Neutrophil (primary cell): Measurements from ENCODE around the gene ZBED1.
A peak's percentile ranks its signal among the peaks of the same experiment; 100 is the strongest.

ENCODE experiments used
- H3K27ac ChIP-seq: fragments of 200-600 bp; sonication (generic); 2 replicates; pipeline ENCODE4 v1.5.1; 2016; ENCODE audit warnings: mild to moderate bottlenecking, moderate library complexity
- H3K27me3 ChIP-seq: fragments of 200-600 bp; sonication (generic); 2 replicates; pipeline ENCODE4 v1.6.0; 2016; ENCODE audit warnings: mild to moderate bottlenecking
- H3K36me3 ChIP-seq: fragments of 200-600 bp; sonication (generic); 2 replicates; pipeline ENCODE4 v1.5.1; 2017
- H3K4me1 ChIP-seq, 2 experiments: fragments of 200-600 bp in 1 of 2; sonication (generic) in 1 of 2; 1 replicate in 1 of 2; 2 replicates in 1 of 2; pipeline versions ENCODE4 v1.5.1 to v1.6.1; 2013 to 2016; ENCODE audit warnings: low read depth in 1 of 2, low read length in 1 of 2, mild to moderate bottlenecking in 1 of 2, moderate library complexity in 1 of 2; ENCODE audit not compliant: control insufficient read depth in 1 of 2, insufficient read depth in 1 of 2
- H3K4me3 ChIP-seq, 2 experiments: fragments of 200-600 bp in 1 of 2; sonication (generic) in 1 of 2; 1 replicate in 1 of 2; 2 replicates in 1 of 2; pipeline ENCODE4 v1.5.1; 2013 to 2016; ENCODE audit warnings: low read depth in 1 of 2, low read length in 1 of 2, mild to moderate bottlenecking in 1 of 2, moderate library complexity in 1 of 2
- H3K9me3 ChIP-seq: fragments of 200-600 bp; sonication (generic); 2 replicates; pipeline ENCODE4 v1.5.1; 2016
- TF ChIP-seq, protein P1 (sequence below): fragments of 200-600 bp; sonication (generic); IDR thresholded peaks from 2 replicates; pipeline ENCODE4 v1.5.1; 2016; ENCODE audit warnings: antibody characterized with exemption

ZBED1 gene

DNA sequence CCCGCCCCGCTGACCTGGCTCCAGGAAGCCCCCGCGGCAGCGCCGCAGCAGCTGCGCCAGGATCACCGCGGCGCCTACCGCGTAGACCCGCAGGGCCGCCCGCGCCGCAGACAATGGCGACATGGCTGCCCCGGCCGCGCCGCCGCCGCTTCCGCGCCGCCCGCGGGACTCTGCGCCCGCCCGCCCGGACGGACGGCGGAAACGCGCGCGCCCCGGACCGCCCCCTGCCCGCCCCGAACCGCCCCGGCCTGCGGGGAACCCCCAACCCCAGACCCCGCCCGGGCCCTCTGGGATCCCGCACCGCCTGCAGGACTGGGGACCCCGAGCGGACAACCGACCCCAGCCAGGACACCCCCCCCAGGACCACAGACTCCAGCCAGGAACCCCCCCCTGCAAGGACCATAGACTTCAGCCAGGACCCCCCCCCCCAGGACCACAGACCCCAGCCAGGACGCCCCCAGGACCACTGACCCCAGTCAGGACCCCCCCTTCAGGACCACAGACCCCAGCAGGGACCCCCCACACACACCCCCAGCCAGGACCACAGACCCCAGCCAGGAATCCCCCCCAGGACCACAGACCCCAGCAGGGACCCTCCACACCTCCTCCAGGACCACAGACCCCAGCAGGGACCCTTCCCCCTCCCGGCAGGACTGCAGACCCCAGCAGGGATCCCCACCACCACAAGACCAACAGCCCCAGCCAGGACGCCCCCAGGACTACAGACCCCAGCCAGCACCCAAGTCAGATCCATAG lies at the start of gene ZBED1, which contains the start of gene DHRSX:
Gene ZBED1, minus strand, starts transcription at position 174 of the 756 bp plus-strand sequence. CDS start 10,257 bp downstream, outside the sequence.
Gene DHRSX, minus strand, starts transcription at position 174 of the 756 bp plus-strand sequence. Its CDS starts 51 bp downstream, at position 123.
- no peaks in the 10 kb centered on the region for H3K36me3 ChIP-seq
- no peaks in the 10 kb centered on the region for H3K9me3 ChIP-seq
- TF ChIP-seq, protein P1, sequence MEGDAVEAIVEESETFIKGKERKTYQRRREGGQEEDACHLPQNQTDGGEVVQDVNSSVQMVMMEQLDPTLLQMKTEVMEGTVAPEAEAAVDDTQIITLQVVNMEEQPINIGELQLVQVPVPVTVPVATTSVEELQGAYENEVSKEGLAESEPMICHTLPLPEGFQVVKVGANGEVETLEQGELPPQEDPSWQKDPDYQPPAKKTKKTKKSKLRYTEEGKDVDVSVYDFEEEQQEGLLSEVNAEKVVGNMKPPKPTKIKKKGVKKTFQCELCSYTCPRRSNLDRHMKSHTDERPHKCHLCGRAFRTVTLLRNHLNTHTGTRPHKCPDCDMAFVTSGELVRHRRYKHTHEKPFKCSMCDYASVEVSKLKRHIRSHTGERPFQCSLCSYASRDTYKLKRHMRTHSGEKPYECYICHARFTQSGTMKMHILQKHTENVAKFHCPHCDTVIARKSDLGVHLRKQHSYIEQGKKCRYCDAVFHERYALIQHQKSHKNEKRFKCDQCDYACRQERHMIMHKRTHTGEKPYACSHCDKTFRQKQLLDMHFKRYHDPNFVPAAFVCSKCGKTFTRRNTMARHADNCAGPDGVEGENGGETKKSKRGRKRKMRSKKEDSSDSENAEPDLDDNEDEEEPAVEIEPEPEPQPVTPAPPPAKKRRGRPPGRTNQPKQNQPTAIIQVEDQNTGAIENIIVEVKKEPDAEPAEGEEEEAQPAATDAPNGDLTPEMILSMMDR = no peak
- no peaks in the 10 kb centered on the region for H3K27me3 ChIP-seq
- peak within 1 kb of the TSS; percentile 92 for H3K27ac ChIP-seq
- peak within 1 kb of the TSS; percentile 80 to 89 for H3K4me3 ChIP-seq
- H3K4me1 ChIP-seq = peaks cover 30 to 31% of the 10 kb centered on the region in 2 experiments

DNA sequence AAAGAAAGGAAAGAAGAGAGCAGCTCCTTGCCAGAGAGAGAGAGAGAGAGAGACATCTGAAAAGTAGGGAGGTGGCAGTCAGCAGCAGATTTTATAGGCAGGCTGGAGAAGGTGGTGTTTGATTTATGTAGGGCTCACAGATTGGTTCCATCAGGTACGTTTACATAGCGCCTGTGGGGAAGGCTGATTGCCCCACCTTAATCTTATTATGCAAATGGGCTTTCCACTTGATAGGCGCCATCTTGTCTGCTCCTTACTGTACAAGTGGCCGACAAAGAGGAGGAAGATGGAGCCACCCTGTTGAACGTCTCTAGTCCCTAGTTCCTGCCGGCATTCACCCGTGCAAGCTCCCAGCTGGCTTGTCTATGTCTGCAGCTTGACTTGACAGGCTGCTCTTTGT lies 49.1 kb upstream of the ZBED1 start:
- Histone ChIP-seq H3K4me1 (no peaks in the 10 kb centered on the region), H3K27me3 (peaks cover 11% of the 10 kb centered on the region), H3K9me3 (no peaks in the 10 kb centered on the region), H3K27ac (no peak overlapping the region), H3K36me3 (no peaks in the 10 kb centered on the region), H3K4me3 (no peak overlapping the region)
- TF ChIP-seq, protein P1 = no peak

DNA sequence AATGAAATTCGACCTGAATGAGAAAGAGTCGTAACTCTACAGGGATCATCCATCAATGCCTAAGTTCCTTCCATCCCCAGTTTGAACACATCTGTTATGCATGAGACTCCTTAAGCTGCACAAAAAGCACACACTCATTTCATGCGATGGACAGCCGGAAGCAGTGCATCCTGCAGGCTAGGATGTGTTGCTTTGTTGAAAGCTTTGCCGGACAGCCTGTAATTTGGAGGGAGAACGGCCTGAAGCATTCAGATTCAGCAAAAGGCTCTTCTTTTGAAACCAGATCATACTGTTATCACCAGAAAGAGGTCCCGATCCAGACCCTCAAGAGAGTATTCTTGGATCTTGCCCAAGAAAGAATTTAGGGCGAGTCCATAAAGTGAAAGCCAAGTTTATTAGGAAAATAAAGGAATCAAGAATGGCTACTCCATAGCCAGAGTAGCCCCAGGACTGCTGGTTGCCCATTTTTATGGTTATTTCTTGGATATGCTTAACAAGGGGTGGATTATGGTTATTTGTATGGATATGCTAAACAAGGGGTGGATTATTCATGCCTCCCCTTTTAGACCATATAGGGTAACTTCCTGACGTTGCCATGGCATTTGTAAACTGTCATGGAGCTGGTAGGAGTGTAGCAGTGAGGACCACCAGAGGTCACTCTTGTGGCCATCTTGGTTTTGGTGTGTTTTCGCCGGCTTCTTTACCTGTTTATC lies 48.1 kb upstream of the ZBED1 start:
- H3K27ac ChIP-seq = no peak overlapping the region
- no peaks in the 10 kb centered on the region for H3K4me1 ChIP-seq
- H3K4me3 ChIP-seq = no peak overlapping the region
- TF ChIP-seq, protein P1 = no peak
- H3K36me3 ChIP-seq = no peaks in the 10 kb centered on the region
- H3K27me3 ChIP-seq = peaks cover 11% of the 10 kb centered on the region
- H3K9me3 ChIP-seq = no peaks in the 10 kb centered on the region

DNA sequence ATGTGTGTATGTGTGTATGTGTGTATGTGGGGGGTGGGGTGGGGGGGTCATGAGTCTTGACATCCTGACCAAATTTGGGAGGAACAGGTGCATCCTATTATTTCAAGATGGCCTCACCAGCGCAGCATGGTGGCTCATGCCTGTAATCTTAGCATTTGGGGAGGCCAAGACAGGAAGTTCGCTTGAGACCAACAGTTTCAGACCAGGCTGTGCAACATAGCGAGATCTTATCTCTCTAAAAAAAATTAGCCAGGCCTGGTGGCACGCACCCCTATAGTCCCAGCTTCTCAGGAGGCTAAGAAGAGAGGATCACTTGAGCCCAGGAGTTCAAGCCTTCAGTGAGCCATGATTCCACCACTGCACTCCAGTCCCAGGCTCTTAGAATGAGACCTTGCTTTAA lies 47.0 kb upstream of the ZBED1 start:
- no peaks in the 10 kb centered on the region for H3K4me1 ChIP-seq
- no peaks in the 10 kb centered on the region for H3K36me3 ChIP-seq
- TF ChIP-seq, protein P1 = no peak
- peaks cover 2% of the 10 kb centered on the region for H3K27me3 ChIP-seq
- no peak overlapping the region for H3K4me3 ChIP-seq
- H3K27ac ChIP-seq = no peak overlapping the region
- H3K9me3 ChIP-seq = no peaks in the 10 kb centered on the region

DNA sequence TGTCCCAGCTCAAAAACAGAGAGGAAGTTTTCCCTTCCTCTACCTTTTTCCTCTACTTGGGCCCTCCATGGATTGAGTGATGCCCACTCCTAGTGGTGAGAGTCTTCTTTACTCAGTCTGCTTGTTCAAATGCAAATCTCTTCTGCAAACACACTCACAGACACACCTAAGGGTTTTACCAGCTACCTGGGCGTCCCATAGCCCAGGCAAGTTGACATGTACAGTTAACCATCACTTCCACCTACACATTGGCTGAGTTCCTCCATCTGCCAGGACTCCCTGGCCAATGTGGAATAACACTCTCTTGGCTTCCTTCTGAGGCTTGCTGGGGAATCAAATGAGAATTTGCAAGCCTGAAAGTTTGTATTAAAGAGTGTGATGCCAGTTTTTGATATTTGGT lies 45.7 kb upstream of the ZBED1 start:
- Histone ChIP-seq H3K4me1 (no peaks in the 10 kb centered on the region), H3K27ac (no peak overlapping the region), H3K36me3 (no peaks in the 10 kb centered on the region), H3K27me3 (no peaks in the 10 kb centered on the region), H3K4me3 (no peak overlapping the region), H3K9me3 (no peaks in the 10 kb centered on the region)
- TF ChIP-seq, protein P1 = no peak
